Sciatic nerve (tissue), 2 donors: ENCODE results near the gene MKI67. TPM values are rescaled to one million over a fixed set of nuclear protein-coding genes. Genes with fewer than 3 reads are reported as not detected.

Source experiments
- ATAC-seq: fragments of 200-7000 bp; cut with Tn5 transposase; one replicate; pipeline ENCODE4 v1.9.1; 2020; ENCODE audit warnings: mild to moderate bottlenecking, moderate library complexity
- DNase-seq: peaks from one replicate; pipeline ENCODE4 v3.0.0-alpha.2; 2020; ENCODE audit warnings: low spot score
- intact Hi-C: fragments of 100-400 bp; cut with DNase I; formaldehyde crosslinking; loops from one replicate; pipeline ENCODE4 v1.14.2; 2022
- total RNA-seq: library from RNA; stranded (reverse); fragmentation: NEBNext Ultra II Directional; extraction: Animal tissue kit (Norgen Biotek cat#: 25700); gene quantifications from one replicate; pipeline ENCODE4 v1.2.1, GENCODE V29; 2021
- donor health status: DM: no; HTN: no; CAD: no.
- donor health status: DM: no; HTN: no; CAD: no.

The MKI67 gene
- total RNA-seq, 1 donor from 2014 or later = 1.3 TPM

GRCh38 chr10:128087884-128088709 is 38.1 kb downstream of the MKI67 start:
- ATAC-seq (no peak), DNase-seq (no peak)
- intact Hi-C loops = no loop called here

- no peak for DNase-seq
- intact Hi-C loops = no loop called here
- no peak for ATAC-seq
Observed at GRCh38 chr10:128087146-128087883, 38.9 kb downstream of the MKI67 start.

- DNase-seq = no peak
- no peak for ATAC-seq
- intact Hi-C loops = no loop called here
Observed at GRCh38 chr10:128086003-128086863, 40.0 kb downstream of the MKI67 start.

GRCh38 chr10:128084991-128085390 is 41.2 kb downstream of the MKI67 start:
- no peak for ATAC-seq
- intact Hi-C loops = no loop called here
- peak; percentile 30 for DNase-seq

GRCh38 chr10:128084364-128084763 is 41.9 kb downstream of the MKI67 start:
- intact Hi-C loops = no loop called here
- ATAC-seq = no peak
- DNase-seq = peak; percentile 46

GRCh38 chr10:128083191-128083895 is 42.9 kb downstream of the MKI67 start:
- DNase-seq (peak; percentile 31), ATAC-seq (no peak)
- intact Hi-C loops = no loop called here

- intact Hi-C loops = no loop called here
- no peak for ATAC-seq
- peak; percentile 14 for DNase-seq
Observed at GRCh38 chr10:128081720-128082119, 44.5 kb downstream of the MKI67 start.

GRCh38 chr10:128081222-128081621 is 45.0 kb downstream of the MKI67 start:
- ATAC-seq = no peak
- no peak for DNase-seq
- intact Hi-C loops = no loop called here

GRCh38 chr10:128080641-128081040 is 45.6 kb downstream of the MKI67 start:
- ATAC-seq = no peak
- peak; percentile 23 for DNase-seq
- intact Hi-C loops = no loop called here

GRCh38 chr10:128080231-128080630 is 46.0 kb downstream of the MKI67 start:
- intact Hi-C loops = no loop called here
- no peak for ATAC-seq
- DNase-seq = peak; percentile 19

- DNase-seq (peak; percentile 55), ATAC-seq (no peak)
- intact Hi-C loops = no loop called here
Observed at GRCh38 chr10:128078136-128078969, 47.9 kb downstream of the MKI67 start.

- intact Hi-C loops = no loop called here
- peak; percentile 48 for DNase-seq
- no peak for ATAC-seq
Observed at GRCh38 chr10:128077155-128077875, 48.9 kb downstream of the MKI67 start.

- DNase-seq (no peak), ATAC-seq (no peak)
- intact Hi-C loops = no loop called here
Observed at GRCh38 chr10:128074589-128074988, 51.6 kb downstream of the MKI67 start.

GRCh38 chr10:128073890-128074289 is 52.3 kb downstream of the MKI67 start:
- intact Hi-C loops = no loop called here
- DNase-seq (no peak), ATAC-seq (no peak)

- DNase-seq = peak; percentile 25
- no peak for ATAC-seq
- intact Hi-C loops = no loop called here
Observed at GRCh38 chr10:128072941-128073645, 53.1 kb downstream of the MKI67 start.

GRCh38 chr10:128072046-128072445 is 54.2 kb downstream of the MKI67 start:
- intact Hi-C loops = no loop called here
- no peak for ATAC-seq
- peak; percentile 28 for DNase-seq

- peak; percentile 55 for DNase-seq
- intact Hi-C loops = no loop called here
Observed at GRCh38 chr10:128071417-128071782, 54.8 kb downstream of the MKI67 start.

More at GRCh38 chr10:128071417-128071782, 54.8 kb downstream of the MKI67 start:
- ATAC-seq = no peak
